HL-60/S4 (cell line): ENCODE results near the gene DOCK2.

ENCODE experiments used
- in situ Hi-C: fragments of 300-500 bp; cut with MboI; formaldehyde crosslinking; loops from 2 replicates; pipeline ENCODE4 v1.14.3; 2022; ENCODE audit warnings: low sequenced_read_pairs

DOCK2 gene

GRCh38 chr5:169886677-169887076, 249.6 kb downstream of the DOCK2 start:
- in situ Hi-C loops = no loop called here

GRCh38 chr5:169889572-169889971, 252.5 kb downstream of the DOCK2 start:
- in situ Hi-C loops = no loop called here

- in situ Hi-C loops = no loop called here
Observed at GRCh38 chr5:169893010-169893409, 255.9 kb downstream of the DOCK2 start.

- in situ Hi-C loops = no loop called here
Observed at GRCh38 chr5:169893571-169893970, 256.5 kb downstream of the DOCK2 start.

- in situ Hi-C loops = no loop called here
Observed at GRCh38 chr5:169895926-169896325, 258.9 kb downstream of the DOCK2 start.

DNA sequence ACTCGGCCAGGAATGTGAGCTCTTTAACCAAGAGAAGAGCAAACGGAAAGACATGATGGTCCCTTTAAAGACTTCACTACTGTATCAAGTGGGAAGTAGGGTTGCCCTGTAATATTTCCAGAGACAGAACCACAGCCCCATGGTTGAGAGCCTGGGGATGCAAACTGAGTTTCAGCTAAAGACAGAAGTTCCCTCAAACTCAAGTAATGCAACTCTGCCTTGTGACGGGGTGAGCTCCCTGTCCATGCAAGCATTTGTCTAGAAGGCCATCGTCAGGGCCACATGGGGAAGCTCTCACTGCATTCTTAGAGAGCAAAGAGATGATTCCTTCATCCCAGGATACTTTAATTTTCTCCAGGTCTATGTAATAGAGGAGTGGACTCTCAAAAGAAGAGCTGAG, 260.4 kb downstream of the DOCK2 start:
- in situ Hi-C loops = no loop called here

- in situ Hi-C loops = no loop called here
Observed at GRCh38 chr5:169901896-169902295, 264.8 kb downstream of the DOCK2 start.

DNA sequence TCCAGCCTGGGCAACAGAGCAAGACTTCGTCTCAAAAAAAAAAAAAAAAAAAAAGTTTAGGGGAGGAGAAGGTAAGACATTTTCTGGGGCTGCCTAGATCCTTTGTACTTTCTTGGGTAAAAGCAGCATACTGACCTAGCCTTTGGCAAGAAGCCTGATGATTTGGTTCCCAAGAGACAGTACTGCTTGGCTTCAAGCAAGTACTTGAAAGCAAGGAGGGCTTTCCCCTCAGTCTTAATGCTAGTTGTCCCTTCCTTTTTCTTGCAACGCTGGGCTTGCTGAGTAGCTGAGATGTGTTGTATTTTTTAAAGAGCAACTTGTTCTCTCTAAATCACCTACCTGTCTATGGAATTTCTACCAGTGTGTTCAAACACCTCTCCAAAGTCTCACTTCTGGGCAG, 267.0 kb downstream of the DOCK2 start:
- in situ Hi-C loops = no loop called here

DNA sequence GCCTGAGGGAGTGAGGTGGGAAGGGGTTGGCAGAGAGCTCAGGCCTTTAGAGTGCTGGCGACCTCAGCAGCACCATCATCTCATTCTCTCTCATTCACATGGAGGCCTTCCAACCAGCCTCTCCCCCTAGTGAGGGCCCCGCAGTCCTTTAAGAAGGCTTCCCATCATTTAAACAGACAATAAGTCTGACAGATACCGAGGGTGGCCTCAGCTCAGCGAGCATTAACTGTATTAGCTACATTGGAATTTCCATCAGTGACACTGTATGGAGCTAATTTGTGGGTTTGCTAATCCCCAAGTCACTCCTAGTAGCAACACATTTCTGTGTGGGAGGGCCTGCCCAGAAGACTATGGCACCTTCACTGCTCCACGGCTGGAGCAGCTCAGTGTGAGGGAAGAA, 267.4 kb downstream of the DOCK2 start:
- in situ Hi-C loops = no loop called here

GRCh38 chr5:169905017-169905416, 267.9 kb downstream of the DOCK2 start:
- in situ Hi-C loops = no loop called here

DNA sequence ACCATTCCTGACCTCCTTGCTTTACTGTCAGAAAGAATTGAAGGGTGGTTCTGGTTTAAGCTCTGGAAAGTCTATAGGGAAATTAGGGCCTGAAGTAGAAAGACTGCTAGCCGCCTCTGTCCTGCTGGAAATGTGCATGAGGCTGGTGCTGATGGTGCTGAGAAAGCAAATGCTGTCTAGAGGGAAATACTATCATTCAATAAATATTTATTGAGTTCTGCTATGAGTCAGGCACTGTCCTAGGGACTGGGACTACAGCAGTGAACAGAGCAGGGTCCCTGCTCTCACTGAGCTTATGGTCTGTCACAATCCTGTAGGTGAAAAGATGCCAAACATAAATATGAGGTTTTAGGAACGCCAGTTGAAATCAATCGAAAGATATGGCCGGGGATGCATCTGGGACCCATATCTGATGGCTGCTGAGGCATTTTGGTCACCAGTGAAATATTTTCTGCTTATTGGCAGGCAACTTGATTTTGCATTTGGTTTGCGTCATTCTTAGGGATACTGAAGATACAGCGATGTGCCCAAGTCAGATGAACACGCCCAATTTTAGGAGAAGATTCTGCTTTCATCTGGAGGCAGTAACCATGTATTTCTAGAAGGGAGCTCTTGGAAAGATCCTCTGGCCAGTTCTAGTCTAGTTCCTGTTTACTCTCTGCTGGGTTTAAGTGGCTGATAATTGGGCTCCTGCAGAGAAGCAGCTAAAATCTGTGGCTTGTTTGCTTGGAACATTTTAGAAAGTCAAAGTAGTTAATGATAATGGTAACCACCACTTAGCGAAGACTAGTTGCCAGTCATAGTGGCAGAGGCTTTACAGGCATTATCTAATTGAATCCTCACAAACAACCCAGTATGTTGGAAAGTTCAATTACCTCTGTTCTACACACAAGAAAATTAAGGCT, 269.9 kb downstream of the DOCK2 start:
- in situ Hi-C loops = no loop called here

GRCh38 chr5:169908864-169909263, 271.8 kb downstream of the DOCK2 start:
- in situ Hi-C loops = no loop called here

DNA sequence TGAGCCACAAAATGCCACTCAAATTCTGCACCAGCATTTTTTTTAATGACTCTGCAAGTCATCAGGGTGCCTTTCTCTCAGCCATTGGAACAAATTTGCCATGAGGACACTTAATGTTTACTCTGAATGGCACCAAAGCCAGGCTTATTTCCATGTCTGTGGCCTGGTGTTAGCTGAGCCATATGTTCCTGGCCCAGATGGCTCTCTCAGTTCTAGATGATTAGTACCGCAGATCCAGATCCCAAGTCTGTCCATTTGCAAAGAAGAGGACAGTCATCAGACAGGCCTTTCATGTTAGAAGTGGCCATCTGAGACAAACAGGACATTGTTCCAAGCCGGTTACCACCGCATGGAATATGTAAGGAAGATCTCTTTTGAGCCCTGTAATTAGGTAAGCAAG, 272.9 kb downstream of the DOCK2 start:
- in situ Hi-C loops = no loop called here

- in situ Hi-C loops = no loop called here
Observed at GRCh38 chr5:169910393-169910792, 273.3 kb downstream of the DOCK2 start.

GRCh38 chr5:169911448-169912212, 274.6 kb downstream of the DOCK2 start:
- in situ Hi-C loops = no loop called here

DNA sequence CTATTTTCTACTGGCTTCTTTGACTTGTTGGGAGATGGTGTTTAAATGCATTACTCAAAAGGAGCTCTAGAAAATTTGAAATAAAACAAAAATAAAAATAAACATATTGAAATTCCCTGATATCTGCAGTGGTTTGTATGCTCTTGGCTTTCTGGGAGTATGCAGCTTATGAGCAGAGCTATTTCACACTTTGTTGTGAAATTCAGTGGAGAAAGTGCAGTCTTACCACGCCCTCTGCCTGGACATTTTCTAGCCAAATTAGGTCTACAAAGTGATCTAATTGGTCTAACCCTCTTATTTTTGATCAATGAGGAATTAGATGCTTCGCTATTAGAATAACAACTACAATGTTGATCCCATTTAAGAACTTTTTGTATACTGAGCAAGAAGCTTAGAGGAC, 276.4 kb downstream of the DOCK2 start:
- in situ Hi-C loops = no loop called here

- in situ Hi-C loops = no loop called here
Observed at GRCh38 chr5:169914766-169915165, 277.7 kb downstream of the DOCK2 start.

DNA sequence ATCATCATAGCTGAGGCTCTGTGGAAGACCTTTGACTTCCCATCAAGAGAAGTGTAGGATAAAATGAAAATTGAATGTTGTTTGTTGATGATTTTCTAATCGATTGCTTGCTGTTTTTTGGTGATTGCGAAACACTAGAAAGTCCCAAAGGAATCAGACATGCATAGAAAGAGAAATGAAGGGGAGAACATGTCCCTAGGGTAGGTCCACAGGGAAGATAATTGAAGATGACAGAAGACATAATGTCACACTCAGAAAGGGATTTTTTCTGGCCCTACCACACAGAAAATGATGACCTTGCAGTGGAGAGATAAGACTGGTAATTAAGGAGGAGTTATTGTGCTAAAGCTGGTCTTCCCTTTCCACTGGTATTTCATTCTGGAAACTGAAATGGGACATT, 280.4 kb downstream of the DOCK2 start:
- in situ Hi-C loops = no loop called here

DNA sequence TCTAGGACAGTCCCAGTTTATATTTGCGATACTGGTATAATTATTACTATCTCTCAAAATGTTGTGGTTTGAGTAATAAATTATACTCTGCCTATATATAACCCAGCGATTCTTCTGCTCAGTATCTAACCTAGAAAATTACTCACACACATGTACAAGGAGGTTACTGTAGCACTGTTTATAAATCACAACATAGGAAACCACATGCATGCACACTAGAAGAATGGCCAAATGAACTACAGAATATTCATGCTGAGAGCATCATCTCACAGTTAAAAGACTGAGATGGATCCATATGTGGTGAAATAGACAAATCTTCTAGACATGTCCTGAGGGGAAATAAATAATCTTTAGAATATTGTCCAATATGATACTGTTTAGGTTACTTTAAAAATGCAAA, 281.2 kb downstream of the DOCK2 start:
- in situ Hi-C loops = no loop called here

DNA sequence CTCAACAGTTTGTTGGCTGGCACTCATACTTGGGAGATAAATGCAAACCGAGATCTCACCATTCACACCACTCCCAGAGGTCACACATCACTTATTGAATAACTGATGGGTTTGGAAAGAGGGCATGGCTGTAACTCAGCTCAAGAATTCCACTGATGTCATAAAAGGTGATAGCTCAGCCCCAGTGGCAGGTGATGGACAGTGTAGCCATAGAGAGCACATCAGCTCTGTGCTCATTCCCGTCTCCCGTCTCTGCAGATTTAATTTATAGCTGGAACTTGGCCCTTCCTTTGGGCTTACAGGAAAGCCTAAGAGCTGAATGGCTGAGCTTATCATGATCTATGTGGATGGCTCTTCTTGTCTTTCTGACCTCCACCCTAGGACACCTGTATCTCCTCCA, 283.4 kb downstream of the DOCK2 start:
- in situ Hi-C loops = no loop called here

DNA sequence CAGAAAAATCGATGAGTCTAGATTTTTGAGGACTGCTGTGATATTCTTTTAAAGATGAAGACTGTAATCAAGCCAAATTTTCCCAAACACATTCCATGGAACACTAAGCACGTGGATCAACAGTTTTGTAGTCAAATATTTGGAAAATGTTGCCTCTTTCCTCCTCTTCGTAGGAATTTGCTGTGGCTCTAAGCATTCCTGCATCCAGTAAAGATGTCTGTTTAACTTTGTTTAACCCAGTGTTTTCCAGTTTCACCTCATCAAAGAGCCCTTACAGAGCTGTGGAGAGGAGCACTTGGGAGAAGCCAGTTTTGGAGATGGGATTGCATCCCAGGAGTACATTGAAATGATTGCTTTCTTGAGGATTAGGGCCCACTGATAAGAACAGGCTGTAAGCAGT, 284.3 kb downstream of the DOCK2 start:
- in situ Hi-C loops = no loop called here

GRCh38 chr5:169921949-169922348, 284.9 kb downstream of the DOCK2 start:
- in situ Hi-C loops = no loop called here
